SJSA1 (cell line): ENCODE measurements around the gene DSG4. TPM values are rescaled to one million over a fixed set of nuclear protein-coding genes. Genes with fewer than 3 reads are reported as not detected.

Experiments used
- DNase-seq, 2 experiments: peaks; one replicate each; pipeline ENCODE4 v3.0.0-alpha.2; 2015 to 2020; ENCODE audit warnings: low spot score in 2 of 2, low read depth in 1 of 2
- H3K27ac ChIP-seq: fragments of 250-450 bp; sonication (Bioruptor Pico); 2 replicates; pipeline ENCODE4 v1.5.1; 2020; ENCODE audit warnings: mild to moderate bottlenecking, moderate library complexity
- H3K27me3 ChIP-seq: fragments of 250-450 bp; sonication (Bioruptor Pico); replicated peaks from 2 replicates; pipeline ENCODE4 v1.5.1; 2020; ENCODE audit warnings: mild to moderate bottlenecking, moderate library complexity
- H3K36me3 ChIP-seq: fragments of 250-450 bp; sonication (Bioruptor Pico); 2 replicates; pipeline ENCODE4 v1.5.1; 2020; ENCODE audit warnings: mild to moderate bottlenecking
- H3K4me1 ChIP-seq: fragments of 250-450 bp; sonication (Bioruptor Pico); replicated peaks from 2 replicates; pipeline ENCODE4 v1.6.1; 2021; ENCODE audit warnings: mild to moderate bottlenecking
- H3K4me3 ChIP-seq: fragments of 250-450 bp; sonication (Bioruptor Pico); 2 replicates; pipeline ENCODE4 v1.5.1; 2020; ENCODE audit warnings: mild to moderate bottlenecking
- H3K9me3 ChIP-seq: fragments of 250-450 bp; sonication (Bioruptor Pico); replicated peaks from 2 replicates; pipeline ENCODE4 v1.5.1; 2020; ENCODE audit warnings: mild to moderate bottlenecking
- total RNA-seq: library from RNA; depleted of rRNA; stranded (reverse); fragments of >200 nt; shearing (Covaris generic); gene quantifications from 2 replicates; pipeline ENCODE4 v1.2.3, GENCODE V29; 2014

The DSG4 gene
- total RNA-seq, 1 experiment from 2014 or later, result not detected

- DNase-seq, result no peak
- Histone ChIP-seq H3K36me3 (no peaks in the 10 kb centered on the region), H3K27ac (no peak overlapping the region), H3K4me1 (no peaks in the 10 kb centered on the region), H3K27me3 (no peaks in the 10 kb centered on the region), H3K4me3 (no peak overlapping the region), H3K9me3 (no peaks in the 10 kb centered on the region)
Observed at GRCh38 chr18:31396796-31397612, 20.4 kb downstream of the DSG4 start.

- Histone ChIP-seq H3K36me3 (no peaks in the 10 kb centered on the region), H3K4me1 (no peaks in the 10 kb centered on the region), H3K4me3 (no peak overlapping the region), H3K27ac (no peak overlapping the region), H3K9me3 (no peaks in the 10 kb centered on the region), H3K27me3 (no peaks in the 10 kb centered on the region)
- DNase-seq, result no peak
Observed at GRCh38 chr18:31398191-31398590, 21.6 kb downstream of the DSG4 start.

- Histone ChIP-seq H3K27me3 (no peaks in the 10 kb centered on the region), H3K27ac (no peak overlapping the region), H3K36me3 (no peaks in the 10 kb centered on the region), H3K4me3 (no peak overlapping the region), H3K9me3 (no peaks in the 10 kb centered on the region), H3K4me1 (no peaks in the 10 kb centered on the region)
- DNase-seq, result no peak
Observed at GRCh38 chr18:31399306-31400032, 22.9 kb downstream of the DSG4 start.

- no peak overlapping the region for H3K27ac ChIP-seq
- no peak overlapping the region for H3K4me3 ChIP-seq
- H3K27me3 ChIP-seq, result no peaks in the 10 kb centered on the region
- H3K9me3 ChIP-seq, result no peaks in the 10 kb centered on the region
- no peak for DNase-seq
- no peaks in the 10 kb centered on the region for H3K4me1 ChIP-seq
- H3K36me3 ChIP-seq, result no peaks in the 10 kb centered on the region
Observed at GRCh38 chr18:31401156-31402025, 24.8 kb downstream of the DSG4 start.

- Histone ChIP-seq H3K36me3 (no peaks in the 10 kb centered on the region), H3K4me1 (no peaks in the 10 kb centered on the region), H3K27ac (no peak overlapping the region), H3K27me3 (no peaks in the 10 kb centered on the region), H3K4me3 (no peak overlapping the region), H3K9me3 (no peaks in the 10 kb centered on the region)
- DNase-seq, result no peak
Observed at GRCh38 chr18:31402026-31402373, 25.4 kb downstream of the DSG4 start.

- no peaks in the 10 kb centered on the region for H3K27me3 ChIP-seq
- no peak overlapping the region for H3K4me3 ChIP-seq
- no peaks in the 10 kb centered on the region for H3K36me3 ChIP-seq
- no peaks in the 10 kb centered on the region for H3K9me3 ChIP-seq
- H3K4me1 ChIP-seq, result no peaks in the 10 kb centered on the region
- DNase-seq, result no peak
- H3K27ac ChIP-seq, result no peak overlapping the region
Observed at GRCh38 chr18:31403409-31403808, 26.8 kb downstream of the DSG4 start.

GRCh38 chr18:31407649-31408048, 31.1 kb downstream of the DSG4 start:
- H3K27ac ChIP-seq, result no peak overlapping the region
- H3K4me1 ChIP-seq, result no peaks in the 10 kb centered on the region
- no peak for DNase-seq
- H3K27me3 ChIP-seq, result no peaks in the 10 kb centered on the region
- H3K4me3 ChIP-seq, result no peak overlapping the region
- no peaks in the 10 kb centered on the region for H3K9me3 ChIP-seq
- no peaks in the 10 kb centered on the region for H3K36me3 ChIP-seq

GRCh38 chr18:31409276-31409675, 32.7 kb downstream of the DSG4 start:
- H3K27ac ChIP-seq, result no peak overlapping the region
- no peak overlapping the region for H3K4me3 ChIP-seq
- H3K36me3 ChIP-seq, result no peaks in the 10 kb centered on the region
- H3K4me1 ChIP-seq, result no peaks in the 10 kb centered on the region
- no peaks in the 10 kb centered on the region for H3K27me3 ChIP-seq
- H3K9me3 ChIP-seq, result no peaks in the 10 kb centered on the region
- DNase-seq, result no peak

GRCh38 chr18:31410716-31411483, 34.3 kb downstream of the DSG4 start:
- Histone ChIP-seq H3K4me1 (no peaks in the 10 kb centered on the region), H3K27me3 (no peaks in the 10 kb centered on the region), H3K4me3 (no peak overlapping the region), H3K27ac (no peak overlapping the region), H3K9me3 (no peaks in the 10 kb centered on the region), H3K36me3 (no peaks in the 10 kb centered on the region)
- DNase-seq, result no peak

GRCh38 chr18:31413137-31413536, 36.6 kb downstream of the DSG4 start:
- Histone ChIP-seq H3K36me3 (no peaks in the 10 kb centered on the region), H3K27ac (no peak overlapping the region), H3K9me3 (no peaks in the 10 kb centered on the region), H3K4me1 (no peaks in the 10 kb centered on the region), H3K4me3 (no peak overlapping the region), H3K27me3 (no peaks in the 10 kb centered on the region)
- DNase-seq, result no peak

- Histone ChIP-seq H3K4me3 (no peak overlapping the region), H3K36me3 (no peaks in the 10 kb centered on the region), H3K27ac (no peak overlapping the region), H3K27me3 (no peaks in the 10 kb centered on the region), H3K4me1 (no peaks in the 10 kb centered on the region), H3K9me3 (no peaks in the 10 kb centered on the region)
- DNase-seq, result no peak
Observed at GRCh38 chr18:31417850-31418249, 41.3 kb downstream of the DSG4 start.

- Histone ChIP-seq H3K9me3 (no peaks in the 10 kb centered on the region), H3K4me1 (no peaks in the 10 kb centered on the region), H3K4me3 (no peak overlapping the region), H3K27me3 (no peaks in the 10 kb centered on the region), H3K36me3 (no peaks in the 10 kb centered on the region), H3K27ac (no peak overlapping the region)
- no peak for DNase-seq
Observed at GRCh38 chr18:31419457-31419932, 42.9 kb downstream of the DSG4 start.

- no peaks in the 10 kb centered on the region for H3K36me3 ChIP-seq
- no peak overlapping the region for H3K4me3 ChIP-seq
- H3K27ac ChIP-seq, result no peak overlapping the region
- no peaks in the 10 kb centered on the region for H3K9me3 ChIP-seq
- DNase-seq, result no peak
- no peaks in the 10 kb centered on the region for H3K27me3 ChIP-seq
- no peaks in the 10 kb centered on the region for H3K4me1 ChIP-seq
Observed at GRCh38 chr18:31420032-31420431, 43.5 kb downstream of the DSG4 start.
